Mucosa of descending colon (tissue), 3 donors: ENCODE measurements around the gene BICRAL. TPM values are rescaled to one million over a fixed set of nuclear protein-coding genes. Genes with fewer than 3 reads are reported as not detected.

Source experiments
- ATAC-seq: fragments of 200-7000 bp; cut with Tn5 transposase; one replicate; pipeline ENCODE4 v1.9.1; 2020; ENCODE audit warnings: mild to moderate bottlenecking, moderate library complexity
- DNase-seq, 3 donors: peaks; one replicate each; pipeline ENCODE4 v3.0.0-alpha.2; 2020
- H3K36me3 ChIP-seq: fragments of 200-600 bp; one replicate; pipeline ENCODE4 v1.8.0; 2021; ENCODE audit warnings: low read depth, mild to moderate bottlenecking
- H3K4me1 ChIP-seq: fragments of 200-600 bp; one replicate; pipeline ENCODE4 v1.8.0; 2021; ENCODE audit warnings: low read depth, mild to moderate bottlenecking
- H3K4me3 ChIP-seq: fragments of 200-600 bp; one replicate; pipeline ENCODE4 v1.8.0; 2021; ENCODE audit warnings: mild to moderate bottlenecking
- H3K9me3 ChIP-seq: fragments of 200-600 bp; one replicate; pipeline ENCODE4 v1.8.0; 2021; ENCODE audit warnings: mild to moderate bottlenecking
- CTCF ChIP-seq: fragments of 200-600 bp; IDR thresholded peaks from one replicate; pipeline ENCODE4 v1.8.0; 2022; ENCODE audit warnings: antibody characterized with exemption, mild to moderate bottlenecking
- intact Hi-C, 2 donors: fragments of 100-400 bp; cut with DNase I in 1 of 2; cut with micrococcal nuclease in 1 of 2; formaldehyde crosslinking; loops; one replicate each; pipeline versions ENCODE4 v1.11.0 to v1.11.1; 2022; cut with DNase I, micrococcal nuclease
- total RNA-seq, 3 donors: library from RNA; stranded (reverse); fragmentation: NEBNext Ultra II Directional in 2 of 3; extraction: Animal tissue kit (Norgen Biotek cat#: 25700) in 2 of 3; gene quantifications; one replicate each; pipeline versions ENCODE4 v1.2.1 to v1.2.4, GENCODE V29; 2021 to 2023
- donor health status: DM: no; HTN: no; CAD: no; lungs with moderate emphysema.
- donor health status: DM: no; HTN: no; CAD: no.
- donor health status: DM: no; HTN: yes; CAD: no.

BICRAL gene
- total RNA-seq, 3 donors from 2014 or later = 18.3 to 26.2 (median 23.4) TPM

DNA sequence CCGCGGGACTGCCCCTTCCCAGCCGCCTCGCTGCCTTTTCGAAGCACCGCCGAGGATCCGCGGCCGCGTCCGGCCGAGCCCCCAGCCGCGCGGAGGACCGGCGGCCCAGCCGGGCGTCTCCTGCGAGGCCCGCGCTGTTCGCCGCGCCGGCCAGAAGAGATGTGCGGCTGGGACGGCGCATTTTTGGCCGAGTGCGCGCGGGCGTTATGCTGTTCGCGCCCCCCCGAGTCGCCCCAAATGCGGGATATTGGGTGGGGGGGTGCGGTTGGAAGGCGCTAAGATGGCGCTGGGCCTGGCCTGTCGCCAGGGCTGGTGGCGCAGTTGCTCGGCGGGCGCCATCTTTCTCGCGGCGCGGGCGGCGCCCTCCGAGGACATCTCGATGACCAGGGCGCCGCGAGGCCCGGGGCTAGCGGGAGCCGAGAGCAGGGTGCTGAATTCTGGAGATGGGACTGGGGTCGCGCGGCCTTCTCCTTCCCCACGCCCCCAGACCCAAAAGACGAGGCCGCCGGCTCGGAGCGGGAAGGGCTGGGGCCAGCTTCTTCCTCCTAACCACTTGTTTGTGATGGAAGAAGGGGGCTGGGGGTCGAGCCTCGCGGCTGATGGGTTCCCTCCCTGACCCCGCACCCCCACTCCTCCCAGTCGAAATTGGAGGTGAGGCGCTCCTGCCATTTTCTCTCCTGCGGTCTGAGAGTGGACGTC, 1.5 kb downstream of the BICRAL start:
- peaks cover 29% of the 10 kb centered on the region for H3K4me1 ChIP-seq
- H3K4me3 ChIP-seq = peak overlapping the region; percentile 76
- peak; percentile 82 to 86 (median 84) for DNase-seq
- intact Hi-C loops = loop anchor here (5.0 kb wide), 1 partner anchor 36 kb away; the partner anchor contains the start of gene TBCC (in 2 of the 2)
- no peaks in the 10 kb centered on the region for H3K9me3 ChIP-seq
- TF ChIP-seq CTCF = no peak
- no peaks in the 10 kb centered on the region for H3K36me3 ChIP-seq
- ATAC-seq = peak; percentile 77

DNA sequence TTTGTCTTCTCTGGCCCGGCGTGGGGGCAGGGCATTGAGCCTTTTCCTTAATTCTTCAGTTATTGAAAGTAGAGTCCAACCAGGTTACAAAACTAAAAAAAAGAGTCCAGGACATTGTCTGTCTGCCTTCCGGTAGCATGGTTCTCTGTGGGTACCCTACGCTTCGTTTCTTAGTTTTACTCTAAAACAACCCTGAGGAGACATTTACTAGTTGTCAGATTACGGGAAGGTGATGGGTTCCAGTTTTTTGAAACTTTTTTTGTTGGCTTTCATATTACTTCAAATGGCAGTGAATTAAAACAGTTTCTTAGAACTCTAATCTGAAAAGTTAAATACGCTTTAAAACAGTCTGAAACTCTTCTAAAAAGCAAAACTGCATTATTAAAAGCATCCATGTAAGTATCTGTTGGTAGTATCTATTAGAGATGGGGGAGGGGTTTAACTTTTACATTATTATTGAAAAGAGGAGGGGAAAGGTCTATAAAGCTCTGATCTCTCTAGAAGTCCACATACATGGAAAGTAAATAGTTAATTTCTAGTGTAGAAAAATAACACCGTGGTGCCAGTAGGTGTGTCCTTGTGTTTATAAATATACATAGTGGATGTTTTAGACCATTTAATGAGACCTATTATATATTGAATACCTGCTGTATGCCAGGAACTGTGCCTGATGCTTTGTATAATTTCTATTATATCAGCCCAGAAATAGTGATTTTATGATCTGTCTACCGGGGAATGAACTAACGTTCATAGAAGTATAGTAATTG, 2.2 kb downstream of the BICRAL start:
- Histone ChIP-seq H3K9me3 (no peaks in the 10 kb centered on the region), H3K4me3 (peak overlapping the region; percentile 76), H3K4me1 (peaks cover 28% of the 10 kb centered on the region), H3K36me3 (no peaks in the 10 kb centered on the region)
- TF ChIP-seq CTCF = no peak
- peak in 1 of 3 donors; percentile 81 for DNase-seq
- ATAC-seq = peak; percentile 17
- intact Hi-C loops = loop anchor here (5.0 kb wide), 1 partner anchor 37 kb away; the partner anchor contains the start of gene TBCC (in 2 of the 2)

DNA sequence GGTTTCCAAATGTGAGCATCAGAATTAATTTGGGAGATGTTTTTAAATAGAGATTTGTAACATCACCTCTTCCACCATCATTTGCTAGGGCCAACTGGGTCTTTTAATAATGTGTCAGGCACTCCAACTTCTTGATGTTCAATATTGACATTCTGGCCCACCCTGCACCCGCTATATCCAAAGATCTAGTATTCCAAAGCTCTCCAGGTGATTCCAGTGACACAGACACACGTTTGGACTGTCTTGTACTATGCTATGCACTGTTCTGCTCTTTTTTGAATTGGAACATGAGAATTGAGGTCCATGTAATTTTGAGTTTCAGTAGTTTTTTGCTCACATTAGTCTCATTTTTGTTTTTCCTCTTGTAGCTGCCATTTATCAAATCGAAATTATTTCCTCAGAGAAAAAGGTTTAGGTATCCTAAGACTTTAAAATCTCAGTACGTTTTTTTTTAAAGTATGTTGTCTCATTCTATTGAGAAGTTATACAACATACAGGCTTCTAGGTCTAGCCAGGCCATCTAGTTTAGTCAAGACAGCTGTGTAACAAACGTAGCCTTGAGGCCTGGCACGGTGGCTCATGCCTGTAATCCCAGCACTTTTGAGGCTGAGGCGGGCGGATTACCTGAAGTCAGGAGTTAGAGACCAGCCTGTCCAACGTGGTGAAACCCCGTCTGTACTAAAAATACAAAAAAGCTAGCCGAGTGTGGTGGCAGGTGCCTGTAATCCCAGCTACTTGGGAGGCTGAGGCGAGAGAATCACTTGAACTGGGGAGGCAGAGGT, 3.1 kb downstream of the BICRAL start:
- Histone ChIP-seq H3K4me1 (peaks cover 28% of the 10 kb centered on the region), H3K4me3 (no peak overlapping the region), H3K36me3 (no peaks in the 10 kb centered on the region), H3K9me3 (no peaks in the 10 kb centered on the region)
- no peak for DNase-seq
- intact Hi-C loops = loop anchor here (5.0 kb wide), 1 partner anchor 38 kb away; the partner anchor contains the start of gene TBCC (in 2 of the 2)
- ATAC-seq = no peak
- TF ChIP-seq CTCF = no peak

DNA sequence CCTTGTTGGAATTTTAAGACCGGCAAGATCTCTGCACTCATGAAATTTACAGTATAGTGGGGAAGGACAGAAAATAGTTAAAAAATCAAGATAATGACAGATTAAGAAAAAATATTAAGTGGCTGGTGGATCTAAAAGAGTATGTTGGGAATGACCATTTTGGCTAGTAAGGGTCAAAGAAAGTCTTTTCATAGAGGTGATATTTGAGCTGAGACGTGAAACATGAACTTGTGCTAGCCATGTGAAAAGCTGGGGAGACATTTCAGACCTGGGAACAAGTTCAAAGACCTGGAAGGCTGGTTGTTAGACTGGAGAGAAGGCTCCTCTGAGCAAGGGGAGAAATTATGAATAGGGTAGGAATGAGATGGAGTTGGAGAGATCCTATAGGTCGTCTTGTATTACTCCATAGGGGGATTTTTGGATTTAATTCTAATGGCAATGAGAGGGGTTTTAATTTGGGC, 4.7 kb downstream of the BICRAL start:
- no peaks in the 10 kb centered on the region for H3K9me3 ChIP-seq
- H3K36me3 ChIP-seq = no peaks in the 10 kb centered on the region
- intact Hi-C loops = no loop called here
- DNase-seq (no peak), ATAC-seq (no peak)
- peaks cover 20% of the 10 kb centered on the region for H3K4me1 ChIP-seq
- H3K4me3 ChIP-seq = no peak overlapping the region
- TF ChIP-seq CTCF = no peak

DNA sequence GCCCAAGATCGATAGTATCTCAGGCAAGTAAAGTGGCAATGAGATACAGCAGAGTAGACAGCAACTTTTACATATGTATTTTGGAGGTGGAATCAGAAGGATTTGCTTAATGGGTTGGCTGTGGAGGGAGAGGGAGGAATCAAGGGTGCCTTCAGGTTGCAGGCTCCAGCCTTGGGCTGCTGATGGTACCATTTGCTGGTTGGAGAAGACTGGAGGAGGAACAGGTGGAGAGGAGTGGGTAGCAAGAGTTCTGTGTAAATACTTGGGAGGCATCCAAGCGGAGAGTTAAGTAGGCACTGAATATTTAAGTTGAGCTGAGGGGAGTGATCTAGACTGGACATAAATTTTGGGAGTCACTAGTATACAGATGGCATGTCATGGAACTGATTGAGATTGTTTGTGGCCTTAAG, 5.2 kb downstream of the BICRAL start:
- no peak for ATAC-seq
- H3K9me3 ChIP-seq = no peaks in the 10 kb centered on the region
- no peak overlapping the region for H3K4me3 ChIP-seq
- no peak for DNase-seq
- no peaks in the 10 kb centered on the region for H3K36me3 ChIP-seq
- intact Hi-C loops = no loop called here
- peaks cover 20% of the 10 kb centered on the region for H3K4me1 ChIP-seq
- TF ChIP-seq CTCF = no peak
